Measurements from ENCODE around the gene PKDCC.

The PKDCC gene

GRCh38 chr2:42089340-42089925 is 41.6 kb downstream of the PKDCC start:
- no peak for DNase-seq

- DNase-seq, result no peak
These were observed 42.4 kb downstream of the PKDCC start for GRCh38 chr2:42090216-42090615.

- DNase-seq, result no peak
These were observed 43.9 kb downstream of the PKDCC start for GRCh38 chr2:42091671-42092070.

GRCh38 chr2:42092084-42092996 is 44.5 kb downstream of the PKDCC start:
- no peak for DNase-seq

GRCh38 chr2:42094114-42094513 is 46.3 kb downstream of the PKDCC start:
- DNase-seq, result no peak

GRCh38 chr2:42095923-42096408 is 48.1 kb downstream of the PKDCC start:
- DNase-seq, result no peak

GRCh38 chr2:42096869-42097591 is 49.2 kb downstream of the PKDCC start:
- no peak for DNase-seq

- DNase-seq, result no peak
These were observed 51.0 kb downstream of the PKDCC start for GRCh38 chr2:42098571-42099437.

- no peak for DNase-seq
These were observed 51.8 kb downstream of the PKDCC start for GRCh38 chr2:42099438-42100173.

GRCh38 chr2:42100683-42101205 is 52.9 kb downstream of the PKDCC start:
- no peak for DNase-seq

GRCh38 chr2:42101206-42102023 is 53.6 kb downstream of the PKDCC start:
- DNase-seq, result no peak

- DNase-seq, result no peak
These were observed 54.3 kb downstream of the PKDCC start for GRCh38 chr2:42102024-42102590.

GRCh38 chr2:42102591-42103450 is 55.0 kb downstream of the PKDCC start:
- DNase-seq, result no peak

GRCh38 chr2:42103829-42104228 is 56.0 kb downstream of the PKDCC start:
- no peak for DNase-seq

GRCh38 chr2:42104621-42105020 is 56.8 kb downstream of the PKDCC start:
- DNase-seq, result no peak

GRCh38 chr2:42105330-42106256 is 57.8 kb downstream of the PKDCC start:
- DNase-seq, result peak; percentile 78

GRCh38 chr2:42106257-42106816 is 58.5 kb downstream of the PKDCC start:
- no peak for DNase-seq
